HG02642 (cell line): ENCODE data around the gene DIAPH1.
A peak's percentile ranks its signal among the peaks of the same experiment; 100 is the strongest.

Experiments used
- ATAC-seq: cut with Tn5 transposase; IDR thresholded peaks from one replicate; pipeline ENCODE4 v1.9.1; 2021; ENCODE audit warnings: mild to moderate bottlenecking; ENCODE audit not compliant: unreplicated experiment, poor library complexity

The DIAPH1 gene

GRCh38 chr5:141618804-141619554 is at the start of gene DIAPH1:
TSS of gene DIAPH1 (minus strand) at chr5:141619000. CDS start at chr5:141618914, 86 bp downstream.
- peak; percentile 85 for ATAC-seq

GRCh38 chr5:141665995-141666940 is 47.5 kb upstream of the DIAPH1 start:
- ATAC-seq, result no peak

- ATAC-seq, result peak; percentile 97
Observed at GRCh38 chr5:141664733-141665461, 46.1 kb upstream of the DIAPH1 start.

- ATAC-seq, result no peak
Observed at GRCh38 chr5:141663506-141663905, 44.7 kb upstream of the DIAPH1 start.

GRCh38 chr5:141662028-141662427 is 43.2 kb upstream of the DIAPH1 start:
- ATAC-seq, result no peak

GRCh38 chr5:141657937-141658545 is 39.2 kb upstream of the DIAPH1 start:
- ATAC-seq, result peak; percentile 69

- ATAC-seq, result no peak
Observed at GRCh38 chr5:141657404-141657803, 38.6 kb upstream of the DIAPH1 start.

- ATAC-seq, result no peak
Observed at GRCh38 chr5:141656396-141656795, 37.6 kb upstream of the DIAPH1 start.

GRCh38 chr5:141655020-141655419 is 36.2 kb upstream of the DIAPH1 start:
- ATAC-seq, result no peak

- ATAC-seq, result no peak
Observed at GRCh38 chr5:141654298-141654697, 35.5 kb upstream of the DIAPH1 start.

GRCh38 chr5:141651728-141652105 is 32.9 kb upstream of the DIAPH1 start:
- no peak for ATAC-seq

GRCh38 chr5:141650851-141651727 is 32.3 kb upstream of the DIAPH1 start, which contains the start of gene FCHSD1:
TSS of gene FCHSD1 (minus strand) at chr5:141651418. CDS start at chr5:141651368, 50 bp downstream.
- peak; percentile 98 for ATAC-seq

- ATAC-seq, result no peak
Observed at GRCh38 chr5:141649972-141650371, 31.2 kb upstream of the DIAPH1 start.

- ATAC-seq, result no peak
Observed at GRCh38 chr5:141649056-141649688, 30.4 kb upstream of the DIAPH1 start.

- ATAC-seq, result no peak
Observed at GRCh38 chr5:141647851-141648250, 29.1 kb upstream of the DIAPH1 start.

GRCh38 chr5:141647242-141647641 is 28.4 kb upstream of the DIAPH1 start:
- no peak for ATAC-seq

- no peak for ATAC-seq
Observed at GRCh38 chr5:141646026-141646425, 27.2 kb upstream of the DIAPH1 start.

- ATAC-seq, result peak; percentile 36
Observed at GRCh38 chr5:141641634-141642267, 23.0 kb upstream of the DIAPH1 start.
